GM10266 (cell line): ENCODE results near the gene IRF4.

Experiments used
- DNase-seq: peaks from one replicate; pipeline ENCODE4 v3.0.0; 2012; ENCODE audit errors: extremely low spot score
- CTCF ChIP-seq: IDR thresholded peaks from 2 replicates; pipeline ENCODE4 v1.5.1; 2012; ENCODE audit warnings: mild to moderate bottlenecking, low read depth; ENCODE audit not compliant: control insufficient read depth, insufficient read depth; ENCODE audit errors: missing control alignments

Gene IRF4

GRCh38 chr6:455006-455585 is 63.5 kb downstream of the IRF4 start:
- no peak for TF ChIP-seq CTCF
- no peak for DNase-seq

- no peak for TF ChIP-seq CTCF
- no peak for DNase-seq
These were observed 64.3 kb downstream of the IRF4 start for GRCh38 chr6:455835-456234.

- no peak for TF ChIP-seq CTCF
- DNase-seq, result no peak
These were observed 64.9 kb downstream of the IRF4 start for GRCh38 chr6:456358-456867.

- TF ChIP-seq CTCF, result no peak
- no peak for DNase-seq
These were observed 65.3 kb downstream of the IRF4 start for GRCh38 chr6:456887-457286.
